Adrenal gland (tissue), 12 donors: ENCODE measurements around the gene TAF4. TPM values are rescaled to one million over a fixed set of nuclear protein-coding genes. Genes with fewer than 3 reads are reported as not detected.
"Not testable (repeated sequence)": the region's sequence is repeated elsewhere in the genome, so short reads cannot be mapped to it uniquely, and the experiment has no call there.

Experiments
- DNase-seq, 7 donors: peaks; one replicate each; pipeline ENCODE4 v3.0.0-alpha.2; 2019 to 2020
- H3K27ac ChIP-seq, 5 donors: fragments of 200-600 bp; sonication (generic) in 4 of 5; 1 replicate in 3 of 5; 2 replicates in 2 of 5; pipeline versions ENCODE4 v1.5.1 to v1.8.0; 2016 to 2020; ENCODE audit warnings: mild to moderate bottlenecking in 1 of 5
- H3K27me3 ChIP-seq: fragments of 200-600 bp; 2 replicates; pipeline ENCODE4 v1.8.0; 2021
- H3K36me3 ChIP-seq, 2 donors: fragments of 200-600 bp; replicated peaks in 1 of 2; 1 replicate in 1 of 2; 2 replicates in 1 of 2; pipeline versions ENCODE4 v1.5.1 to v1.8.0; 2018 to 2022
- H3K4me1 ChIP-seq, 2 donors: fragments of 200-600 bp; replicated peaks in 1 of 2; 1 replicate in 1 of 2; 2 replicates in 1 of 2; pipeline versions ENCODE4 v1.5.1 to v1.8.0; 2018 to 2021
- H3K4me3 ChIP-seq, 4 donors: fragments of 200-600 bp; sonication (generic) in 3 of 4; one replicate each; pipeline ENCODE4 v1.5.1; 2016 to 2018
- H3K9me3 ChIP-seq, 3 donors: fragments of 200-600 bp; sonication (generic) in 1 of 3; replicated peaks in 1 of 3; 1 replicate in 2 of 3; 2 replicates in 1 of 3; pipeline versions ENCODE4 v1.5.1 to v1.8.0; 2016 to 2021
- CTCF ChIP-seq, 6 experiments: fragments of 450-650 bp in 4 of 6; fragments of 200-600 bp in 2 of 6; sonication (generic) in 1 of 6; IDR thresholded peaks; 1 replicate in 5 of 6; 2 replicates in 1 of 6; pipeline versions ENCODE4 v1.5.1 to v1.8.0; 2016 to 2021; ENCODE audit warnings: antibody characterized with exemption in 6 of 6, mild to moderate bottlenecking in 2 of 6, moderate library complexity in 1 of 6
- POLR2A ChIP-seq, 2 donors: fragments of 450-650 bp; IDR thresholded peaks; one replicate each; pipeline ENCODE4 v1.6.1; 2017; ENCODE audit warnings: antibody characterized with exemption in 2 of 2, mild to moderate bottlenecking in 2 of 2, moderate library complexity in 1 of 2
- WGBS, 4 donors: extraction: QIAGEN DNeasy Blood & Tissue Kit in 2 of 4; methylation state at CpG; one replicate each; pipeline versions ENCODE4 v1.1.5 to v1.1.7; 2013 to 2017; 5-methylcytosine and 5-hydroxymethylcytosine counted together
- intact Hi-C, 2 donors: fragments of 100-400 bp; cut with DNase I; formaldehyde crosslinking; loops; one replicate each; pipeline versions ENCODE4 v1.14.1 to v1.15.0; 2022 to 2023
- polyA plus RNA-seq, 3 donors: library from polyadenylated mRNA; stranded (reverse); fragments of 200-250 nt in 2 of 3; fragments of 350-450 nt in 1 of 3; fragmentation: Illumina TruSeq in 1 of 3; extraction: RNeasy Lipid Tissue Mini Kit (QIAGEN cat#74804) in 1 of 3; gene quantifications; one replicate each; pipeline ENCODE4 v1.2.3, GENCODE V29; 2013 to 2014
- total RNA-seq, 9 donors: library from RNA; depleted of rRNA in 4 of 9; stranded (reverse); fragments of >200 nt in 4 of 9; fragments of 120-200 nt in 1 of 9; fragmentation: NEBNext Ultra II Directional in 1 of 9; extraction: Animal tissue kit (Norgen Biotek cat#: 25700) in 1 of 9; gene quantifications; one replicate each; pipeline versions ENCODE4 v1.1.0 to v1.2.4, GENCODE V29; 2013 to 2023
- donor health status: healthy with polysubstance abuse.
- donor health status: Bipolar disorder and iron deficiency.
- donor health status: DM: yes; HTN: yes; CAD: no.
- donor health status: DM: no; HTN: no; CAD: no.
- donor health status: DM: no; HTN: no; CAD: no.
- donor health status: DM: yes; HTN: yes; CAD: no.

TAF4 gene
- total and polyA plus RNA-seq, 12 donors: 5.2 to 30.9 (median 14.8) TPM

GRCh38 chr20:61948586-61949362 lies 116.9 kb downstream of the TAF4 start:
- Histone ChIP-seq H3K4me3 (no peak overlapping the region), H3K27me3 (no peaks in the 10 kb centered on the region), H3K36me3 (no peaks in the 10 kb centered on the region), H3K4me1 (no peaks in the 10 kb centered on the region), H3K27ac (no peak overlapping the region), H3K9me3 (no peaks in the 10 kb centered on the region)
- intact Hi-C loops: no loop called here
- DNase-seq: peak in 1 of 7 donors; percentile 0
- no peak for TF ChIP-seq CTCF (IDR thresholded peaks at IDR 0.05)
- TF ChIP-seq POLR2A (IDR thresholded peaks at IDR 0.05): no peak
- WGBS, 4 donors: 84 to 96% (median 87%) methylated on average over 10 to 22 of the region's 22 CpGs

GRCh38 chr20:61948056-61948455 lies 117.6 kb downstream of the TAF4 start:
- peak in 1 of 7 donors; percentile 3 for DNase-seq
- H3K4me3 ChIP-seq, H3K4me1 ChIP-seq, H3K36me3 ChIP-seq, H3K27me3 ChIP-seq, intact Hi-C loops, H3K9me3 ChIP-seq, H3K27ac ChIP-seq: not testable (repeated sequence)
- WGBS, 4 donors: 72 to 85% (median 83%) methylated on average over 20 to 23 of the region's 28 CpGs

- DNase-seq, intact Hi-C loops, H3K27me3 ChIP-seq, H3K27ac ChIP-seq, H3K9me3 ChIP-seq, H3K4me1 ChIP-seq, H3K36me3 ChIP-seq, H3K4me3 ChIP-seq: not testable (repeated sequence)
- 48 to 97% (median 75%) methylated on average over 5 to 21 of the region's 29 CpGs for WGBS, 4 donors
These were observed 120.2 kb downstream of the TAF4 start for GRCh38 chr20:61945495-61945894.

- H3K9me3 ChIP-seq, intact Hi-C loops, H3K4me1 ChIP-seq, H3K27me3 ChIP-seq, H3K4me3 ChIP-seq, H3K27ac ChIP-seq, DNase-seq, H3K36me3 ChIP-seq: not testable (repeated sequence)
- 81 to 90% (median 82%) methylated on average over 8 to 16 of the region's 34 CpGs for WGBS, 4 donors
These were observed 120.7 kb downstream of the TAF4 start for GRCh38 chr20:61944967-61945366.

GRCh38 chr20:61942526-61942925 lies 123.2 kb downstream of the TAF4 start:
- DNase-seq: no peak
- no peak overlapping the region for H3K27ac ChIP-seq
- 79 to 94% (median 86%) methylated on average over 6 to 9 of the region's 9 CpGs for WGBS, 4 donors
- H3K9me3 ChIP-seq: no peaks in the 10 kb centered on the region
- no peaks in the 10 kb centered on the region for H3K4me1 ChIP-seq
- no peak for TF ChIP-seq POLR2A (IDR thresholded peaks at IDR 0.05)
- no peak for TF ChIP-seq CTCF (IDR thresholded peaks at IDR 0.05)
- H3K4me3 ChIP-seq: no peak overlapping the region
- no peaks in the 10 kb centered on the region for H3K36me3 ChIP-seq
- no peaks in the 10 kb centered on the region for H3K27me3 ChIP-seq
- intact Hi-C loops: no loop called here
